Glomerular visceral epithelial cell (primary cell): Measurements from ENCODE around the gene C6orf89.
"Not testable (repeated sequence)": the region's sequence is repeated elsewhere in the genome, so short reads cannot be mapped to it uniquely, and the experiment has no call there.

Experiments
- DNase-seq: peaks from one replicate; pipeline ENCODE4 v3.0.0-alpha.2; 2016; ENCODE audit errors: extremely low spot score

C6orf89 gene

GRCh38 chr6:36947570-36948351 lies 62.0 kb downstream of the C6orf89 start:
- DNase-seq: no peak

GRCh38 chr6:36949076-36949475 lies 63.3 kb downstream of the C6orf89 start:
- not testable (repeated sequence) for DNase-seq

- no peak for DNase-seq
These were observed 63.9 kb downstream of the C6orf89 start for GRCh38 chr6:36949636-36950035.

GRCh38 chr6:36953931-36954261 lies 68.1 kb downstream of the C6orf89 start:
- DNase-seq: no peak

- no peak for DNase-seq
These were observed 68.6 kb downstream of the C6orf89 start, which contains the start of gene PI16 for GRCh38 chr6:36954262-36954931. Gene PI16, plus strand, starts transcription at chr6:36954738. Its CDS starts 23 bp downstream, at chr6:36954761.

- no peak for DNase-seq
These were observed 69.4 kb downstream of the C6orf89 start for GRCh38 chr6:36955136-36955535.

- no peak for DNase-seq
These were observed 70.1 kb downstream of the C6orf89 start for GRCh38 chr6:36955671-36956445.

- no peak for DNase-seq
These were observed 70.7 kb downstream of the C6orf89 start for GRCh38 chr6:36956446-36956820.

- no peak for DNase-seq
These were observed 72.1 kb downstream of the C6orf89 start for GRCh38 chr6:36957773-36958271.

- no peak for DNase-seq
These were observed 73.2 kb downstream of the C6orf89 start for GRCh38 chr6:36958775-36959554.

- DNase-seq: no peak
These were observed 74.0 kb downstream of the C6orf89 start for GRCh38 chr6:36959555-36960250.

GRCh38 chr6:36961441-36962435 lies 76.0 kb downstream of the C6orf89 start:
- no peak for DNase-seq

- peak; percentile 33 for DNase-seq
These were observed 77.1 kb downstream of the C6orf89 start for GRCh38 chr6:36962874-36963273.

GRCh38 chr6:36963451-36964290 lies 77.9 kb downstream of the C6orf89 start:
- DNase-seq: peak; percentile 53

- no peak for DNase-seq
These were observed 78.6 kb downstream of the C6orf89 start for GRCh38 chr6:36964349-36964748.

- no peak for DNase-seq
These were observed 79.2 kb downstream of the C6orf89 start for GRCh38 chr6:36964908-36965307.

GRCh38 chr6:36967301-36967700 lies 81.5 kb downstream of the C6orf89 start:
- no peak for DNase-seq

GRCh38 chr6:36967757-36968156 lies 82.0 kb downstream of the C6orf89 start:
- no peak for DNase-seq
